HPDE6-E6E7 (cell line): Measurements from ENCODE around the gene FIG4.
"Not testable (repeated sequence)": the region's sequence is repeated elsewhere in the genome, so short reads cannot be mapped to it uniquely, and the experiment has no call there.

Experiments
- DNase-seq: peaks from one replicate; pipeline ENCODE4 v3.0.0; 2011; ENCODE audit warnings: missing footprints; ENCODE audit errors: extremely low spot score

FIG4 gene

GRCh38 chr6:109702791-109703190 is 11.7 kb downstream of the FIG4 start:
- no peak for DNase-seq

GRCh38 chr6:109705258-109705657 is 14.2 kb downstream of the FIG4 start:
- DNase-seq: peak; percentile 51

GRCh38 chr6:109706513-109706912 is 15.4 kb downstream of the FIG4 start:
- DNase-seq: no peak

- not testable (repeated sequence) for DNase-seq
Observed at GRCh38 chr6:109708099-109708498, 17.0 kb downstream of the FIG4 start.

GRCh38 chr6:109713097-109713496 is 22.0 kb downstream of the FIG4 start:
- no peak for DNase-seq

GRCh38 chr6:109714166-109714565 is 23.1 kb downstream of the FIG4 start:
- DNase-seq: no peak

GRCh38 chr6:109714611-109715010 is 23.5 kb downstream of the FIG4 start:
- no peak for DNase-seq

GRCh38 chr6:109715616-109716015 is 24.5 kb downstream of the FIG4 start:
- DNase-seq: no peak

GRCh38 chr6:109717971-109718370 is 26.9 kb downstream of the FIG4 start:
- no peak for DNase-seq

GRCh38 chr6:109718991-109719390 is 27.9 kb downstream of the FIG4 start:
- DNase-seq: no peak

GRCh38 chr6:109720311-109720710 is 29.2 kb downstream of the FIG4 start:
- no peak for DNase-seq

GRCh38 chr6:109722011-109722410 is 30.9 kb downstream of the FIG4 start:
- no peak for DNase-seq

GRCh38 chr6:109722564-109723254 is 31.6 kb downstream of the FIG4 start:
- no peak for DNase-seq

GRCh38 chr6:109725250-109725649 is 34.2 kb downstream of the FIG4 start:
- not testable (repeated sequence) for DNase-seq

GRCh38 chr6:109736273-109737025 is 45.4 kb downstream of the FIG4 start:
- no peak for DNase-seq

GRCh38 chr6:109738255-109738654 is 47.2 kb downstream of the FIG4 start:
- no peak for DNase-seq

GRCh38 chr6:109738667-109739066 is 47.6 kb downstream of the FIG4 start:
- DNase-seq: no peak

GRCh38 chr6:109739686-109740085 is 48.6 kb downstream of the FIG4 start:
- no peak for DNase-seq

GRCh38 chr6:109740787-109741186 is 49.7 kb downstream of the FIG4 start:
- DNase-seq: no peak

GRCh38 chr6:109743739-109744138 is 52.6 kb downstream of the FIG4 start:
- peak; percentile 25 for DNase-seq

- DNase-seq: not testable (repeated sequence)
Observed at GRCh38 chr6:109744779-109745178, 53.7 kb downstream of the FIG4 start.

GRCh38 chr6:109747221-109747620 is 56.1 kb downstream of the FIG4 start:
- DNase-seq: no peak
